ENCODE data around the gene SGTA.

SGTA gene

DNA sequence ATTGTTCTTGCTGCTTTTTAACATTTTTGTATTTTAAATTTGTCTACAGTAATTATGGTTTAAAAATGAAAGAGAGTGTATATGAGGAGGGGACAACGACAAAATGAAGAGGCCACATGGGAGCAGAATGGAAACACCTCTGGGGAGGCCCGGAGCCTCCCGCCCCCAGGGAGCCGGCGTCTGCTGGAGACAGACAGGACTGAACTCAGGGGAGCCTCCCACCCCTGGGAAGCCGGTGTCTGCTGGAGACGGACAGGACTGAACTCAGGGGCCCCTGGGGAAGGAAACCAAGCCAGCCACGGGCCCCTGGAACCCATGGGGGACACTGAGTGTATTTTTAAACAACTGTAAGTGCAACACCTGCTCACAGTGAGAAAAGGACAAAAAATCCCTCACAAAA lies 26.6 kb downstream of the SGTA start:
- in situ Hi-C loops (cut with MboI; ENCODE audit: low sequenced_read_pairs), result no loop called here

DNA sequence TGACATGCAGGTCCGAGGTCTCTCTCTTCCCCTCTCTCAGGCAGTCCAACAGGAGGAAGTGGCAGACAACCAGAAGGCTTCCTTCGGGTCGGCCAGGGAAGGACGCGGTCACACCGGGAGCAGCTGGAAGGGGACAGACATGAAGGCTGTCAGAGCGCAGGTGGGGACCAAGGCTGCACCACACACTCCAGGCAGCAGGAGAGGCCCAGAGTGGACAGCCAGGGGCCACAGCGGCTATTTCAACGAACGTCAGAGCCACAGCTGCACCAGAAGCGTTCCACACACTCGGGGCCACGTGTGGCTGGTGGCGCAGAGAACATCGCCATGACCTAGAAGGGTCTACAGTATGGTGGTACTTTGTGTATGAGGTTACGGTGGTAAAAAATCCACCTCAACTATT lies 27.3 kb downstream of the SGTA start:
- in situ Hi-C loops (cut with MboI; ENCODE audit: low sequenced_read_pairs), result no loop called here

DNA sequence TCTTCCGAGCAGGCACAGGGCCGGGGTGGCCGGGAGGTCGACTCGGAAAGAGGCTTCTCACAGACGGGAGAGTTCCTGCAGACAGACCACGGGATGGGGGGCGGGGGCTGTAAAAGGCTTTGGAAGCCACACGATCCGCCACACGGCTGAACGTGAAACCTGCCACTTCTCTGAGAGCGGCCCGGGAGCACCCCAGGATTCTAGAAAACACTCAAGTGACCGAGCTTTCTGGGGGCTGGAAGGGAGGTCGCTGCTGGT lies 27.7 kb downstream of the SGTA start:
- in situ Hi-C loops (cut with MboI; ENCODE audit: low sequenced_read_pairs), result no loop called here

DNA sequence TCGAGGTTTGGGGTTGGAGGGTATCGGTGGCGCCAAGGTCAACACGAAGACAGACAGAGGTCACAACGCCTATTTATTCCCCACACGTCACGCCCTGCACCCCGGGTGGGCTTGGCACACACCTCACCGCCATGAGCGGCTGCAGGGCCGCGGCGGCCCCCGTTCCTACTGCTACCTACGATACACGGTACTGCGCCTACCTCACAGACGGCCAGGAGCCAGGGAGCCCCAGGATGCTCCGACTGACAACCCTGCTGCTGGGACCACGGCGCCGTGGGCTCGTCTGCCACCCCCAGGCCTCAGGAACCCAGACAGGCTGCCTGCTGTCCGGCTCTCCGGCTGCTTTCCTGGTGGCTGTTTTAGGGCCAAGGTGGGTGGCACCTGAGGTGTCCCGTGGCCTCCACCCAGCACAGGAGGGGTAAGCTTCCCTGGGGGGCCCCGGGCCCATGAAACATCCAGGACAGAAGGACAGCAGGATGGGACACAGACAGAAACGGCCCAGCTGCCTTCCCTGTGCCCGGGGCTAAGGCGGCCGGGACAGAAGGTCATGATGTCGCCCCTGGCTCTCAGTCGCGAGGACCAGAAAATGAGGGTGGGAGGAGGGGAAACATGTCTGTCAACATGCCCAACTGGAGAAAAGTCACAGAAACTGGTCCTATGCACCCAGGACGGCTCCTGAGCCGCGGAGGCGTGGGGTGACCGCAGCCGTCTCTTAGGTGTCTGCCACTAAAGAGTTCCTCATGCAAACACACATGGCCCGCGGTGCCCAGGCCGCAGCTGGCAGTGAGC lies 28.2 kb downstream of the SGTA start:
- in situ Hi-C loops (cut with MboI; ENCODE audit: low sequenced_read_pairs), result no loop called here

DNA sequence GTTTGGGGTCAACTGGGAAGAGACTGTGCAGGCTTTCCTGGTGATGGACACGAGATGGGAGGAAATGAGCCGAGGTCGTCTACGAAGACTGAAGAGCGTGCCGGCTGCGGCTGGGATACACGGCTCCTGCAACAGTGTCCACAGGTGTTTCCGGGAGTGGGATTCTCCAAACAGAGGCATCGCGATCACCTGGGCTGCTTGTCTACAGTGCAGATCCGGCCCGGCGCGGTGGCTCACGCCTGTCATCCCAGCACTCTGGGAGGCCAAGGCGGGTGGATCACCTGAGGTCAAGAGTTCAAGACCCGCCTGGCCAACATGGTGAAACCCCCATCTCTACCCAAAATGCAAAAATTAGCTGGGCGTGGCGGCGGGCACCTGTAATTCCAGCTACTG lies 31.6 kb downstream of the SGTA start:
- in situ Hi-C loops (cut with MboI; ENCODE audit: low sequenced_read_pairs), result no loop called here

DNA sequence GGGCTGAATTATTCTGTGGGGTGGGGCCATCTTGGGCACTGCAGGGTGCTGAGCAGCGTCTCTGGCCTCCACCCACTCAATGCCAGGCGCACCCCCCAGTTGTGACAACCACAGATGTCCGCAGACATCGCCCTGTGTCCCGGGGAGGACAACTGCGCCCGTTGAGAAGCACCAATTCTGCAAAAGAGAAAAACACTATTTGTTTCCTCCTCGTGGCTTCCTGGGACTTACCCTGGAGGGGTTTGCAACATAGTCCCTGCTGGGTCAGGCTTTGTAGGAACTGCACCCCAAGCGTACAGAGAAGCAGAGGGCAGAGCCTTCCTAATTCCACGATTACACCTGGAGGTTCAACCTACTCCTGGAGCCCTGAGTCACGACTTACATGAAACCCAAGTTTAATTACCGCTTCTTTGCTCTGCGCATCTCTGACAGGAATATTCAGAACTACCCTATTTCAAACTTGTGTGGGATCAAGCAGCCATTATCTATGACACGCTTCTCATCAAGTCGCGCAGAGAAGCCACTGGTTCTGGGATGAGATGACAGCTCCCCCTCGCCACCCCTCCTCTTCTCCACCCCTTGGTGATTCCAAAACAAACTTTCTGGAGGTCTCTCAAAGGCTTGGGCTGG lies 32.1 kb downstream of the SGTA start:
- in situ Hi-C loops (cut with MboI; ENCODE audit: low sequenced_read_pairs), result no loop called here

DNA sequence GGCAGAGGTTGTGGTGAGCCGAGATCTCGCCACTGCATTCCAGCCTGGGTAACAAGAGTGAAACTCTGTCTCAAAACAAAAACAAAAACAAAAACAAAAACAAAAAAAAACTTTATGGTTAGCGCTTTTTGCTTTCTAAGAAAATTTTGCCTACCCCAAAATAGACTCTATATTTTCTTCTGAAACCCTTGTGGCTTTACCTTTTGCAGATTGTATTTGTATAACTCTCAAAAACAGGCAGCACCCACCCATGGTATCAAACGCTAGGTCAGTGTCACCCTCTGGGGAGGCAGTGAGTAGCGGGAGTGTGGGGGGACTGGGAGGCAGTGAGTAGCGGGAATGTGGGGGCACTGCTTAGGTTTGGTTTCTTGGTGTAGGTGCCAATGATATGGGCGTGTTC lies 35.7 kb downstream of the SGTA start:
- in situ Hi-C loops (cut with MboI; ENCODE audit: low sequenced_read_pairs), result loop anchor here (5.0 kb wide), 1 partner anchor 95 kb away; no protein-coding TSS in a partner anchor

DNA sequence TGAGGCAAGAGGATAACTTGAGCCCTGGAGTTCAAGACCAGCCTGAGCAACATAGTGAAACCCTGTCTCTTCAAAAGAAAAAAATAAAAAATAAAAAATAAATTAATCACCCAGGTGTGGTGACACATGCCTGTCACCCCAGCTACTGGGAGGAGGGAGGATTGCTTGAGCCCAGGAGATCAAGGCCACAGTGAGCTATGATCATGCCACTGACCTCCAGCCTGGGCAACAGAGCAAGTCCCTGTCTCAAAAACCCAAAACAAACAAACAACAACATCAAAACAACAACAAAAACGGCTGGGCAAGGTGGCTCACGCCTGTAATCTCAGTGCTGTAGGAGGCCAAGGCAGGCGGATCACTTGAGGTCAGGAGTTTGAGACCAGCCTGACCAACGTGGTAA lies 39.0 kb downstream of the SGTA start:
- in situ Hi-C loops (cut with MboI; ENCODE audit: low sequenced_read_pairs), result no loop called here

DNA sequence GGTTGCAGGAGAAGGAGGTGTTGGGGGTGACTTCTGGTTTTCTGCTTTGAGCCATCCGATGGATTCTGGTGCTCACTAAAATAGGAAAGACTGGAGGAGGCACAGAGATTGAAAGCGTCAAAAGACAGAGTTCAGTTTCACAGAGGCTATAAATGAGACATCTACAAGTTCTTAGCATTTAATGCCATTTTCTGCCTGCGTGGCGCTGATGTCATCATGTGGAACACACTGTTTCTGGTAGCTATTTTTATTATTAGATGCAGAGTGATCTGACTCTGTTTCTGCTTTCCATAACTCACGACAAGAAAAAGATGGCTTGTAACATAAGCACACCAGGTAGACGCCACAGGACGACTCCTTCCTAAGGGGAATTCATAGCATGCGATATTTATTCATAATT lies 40.0 kb downstream of the SGTA start:
- in situ Hi-C loops (cut with MboI; ENCODE audit: low sequenced_read_pairs), result no loop called here

DNA sequence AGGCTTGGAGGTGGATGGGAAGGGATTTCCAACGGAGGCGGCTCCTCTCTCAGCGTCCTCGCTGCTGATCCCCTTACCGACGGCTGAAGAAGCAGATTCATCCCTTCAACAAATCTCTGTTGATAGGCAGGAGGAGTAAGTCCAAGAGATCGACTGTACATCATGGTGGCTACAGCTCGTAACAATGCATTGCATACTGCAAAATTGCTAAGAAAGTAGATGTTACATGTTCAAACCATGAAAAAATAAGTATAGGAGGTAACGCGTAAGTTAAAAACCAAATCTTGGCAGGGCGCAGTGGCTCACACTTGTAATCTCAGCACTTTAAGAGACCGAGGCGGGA lies 42.8 kb downstream of the SGTA start:
- in situ Hi-C loops (cut with MboI; ENCODE audit: low sequenced_read_pairs), result no loop called here

DNA sequence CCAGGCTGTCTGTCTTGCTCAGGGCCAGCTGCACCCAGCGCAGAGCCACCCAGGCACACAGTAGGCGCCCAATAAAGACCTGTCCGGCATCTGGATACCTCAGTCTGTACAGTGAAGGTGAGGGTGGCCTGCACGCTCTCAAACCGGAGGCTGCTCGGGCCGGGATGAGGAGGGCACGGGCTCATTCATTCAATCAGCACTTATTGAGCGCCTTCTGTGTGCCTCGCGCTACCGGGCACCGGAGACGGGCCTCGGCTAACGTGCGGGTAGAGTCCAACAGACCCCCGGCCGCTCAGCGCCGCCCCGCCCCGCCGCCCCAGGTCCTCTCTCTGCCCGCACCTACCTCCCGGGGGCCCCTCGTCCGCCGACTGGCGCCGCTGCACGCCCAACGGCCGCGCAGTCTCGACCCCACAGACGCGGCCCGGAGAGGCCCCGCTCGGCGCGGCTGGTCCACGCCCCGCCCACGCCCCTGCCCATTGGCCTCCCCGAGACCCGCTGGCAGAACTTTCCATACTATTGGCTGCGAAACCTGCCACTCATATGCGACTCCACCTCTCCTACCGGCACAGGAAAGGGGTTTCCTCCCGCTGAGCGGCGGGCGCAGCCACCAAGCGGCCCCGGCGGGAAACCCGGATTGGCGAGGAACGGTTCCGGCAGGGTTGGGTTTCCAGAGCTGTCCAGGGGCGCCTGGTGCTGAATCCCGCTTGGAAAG lies 43.3 kb downstream of the SGTA start, which contains the start of gene SLC39A3:
Gene SLC39A3, minus strand, starts transcription at position 416 of the 712 bp plus-strand sequence. CDS start 2,760 bp downstream, outside the sequence.
- in situ Hi-C loops (cut with MboI; ENCODE audit: low sequenced_read_pairs), result no loop called here

DNA sequence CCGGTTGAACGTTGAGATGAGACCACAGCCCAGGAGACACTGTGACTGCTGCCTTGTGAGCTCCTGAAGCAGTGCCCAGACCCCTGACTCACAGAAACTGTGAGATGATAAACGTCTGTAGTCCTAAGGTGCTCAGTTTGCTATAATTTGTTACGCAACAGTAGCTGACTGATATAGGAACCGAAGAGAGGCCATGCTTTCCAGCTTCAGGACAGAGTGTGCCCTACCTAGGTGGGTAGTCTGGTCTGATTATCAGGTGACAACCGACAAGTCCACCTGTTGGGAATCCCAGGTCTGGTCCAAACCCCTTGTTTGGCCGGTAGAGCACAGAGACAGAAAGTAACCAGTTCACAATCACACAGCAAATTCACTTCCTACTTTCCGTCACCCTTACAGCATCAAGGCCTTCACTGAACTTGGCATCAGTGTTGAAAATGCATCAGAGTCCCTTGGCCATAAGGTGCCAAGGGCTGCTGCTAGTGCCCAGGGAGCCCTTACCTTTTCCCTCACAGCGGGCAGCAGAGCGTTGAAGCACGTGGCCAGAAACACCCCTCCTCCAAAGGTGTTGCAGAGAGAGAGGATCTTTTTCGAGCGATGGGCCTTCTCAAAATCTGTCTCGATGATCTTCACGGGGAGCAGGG lies 46.4 kb downstream of the SGTA start:
- in situ Hi-C loops (cut with MboI; ENCODE audit: low sequenced_read_pairs), result no loop called here

DNA sequence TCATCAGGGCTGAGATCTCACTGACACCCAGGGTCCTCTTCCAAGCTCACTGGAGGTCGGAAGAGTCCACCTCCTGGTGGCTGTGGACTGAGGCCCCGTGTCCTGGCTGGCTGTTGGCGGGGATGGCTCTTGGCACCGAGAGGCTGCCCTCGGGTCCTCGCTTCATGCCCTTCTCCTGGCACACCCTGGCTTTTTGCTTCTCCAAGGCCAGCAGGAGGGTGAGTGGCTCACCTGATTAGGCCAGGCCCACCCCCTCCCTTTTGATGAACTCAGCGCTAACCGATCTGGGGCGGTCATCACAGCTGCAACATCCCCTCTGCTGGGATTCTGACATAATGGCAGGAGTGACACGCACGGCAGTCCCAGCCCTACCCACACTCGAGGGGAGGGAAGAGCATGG lies 47.7 kb downstream of the SGTA start:
- in situ Hi-C loops (cut with MboI; ENCODE audit: low sequenced_read_pairs), result no loop called here

DNA sequence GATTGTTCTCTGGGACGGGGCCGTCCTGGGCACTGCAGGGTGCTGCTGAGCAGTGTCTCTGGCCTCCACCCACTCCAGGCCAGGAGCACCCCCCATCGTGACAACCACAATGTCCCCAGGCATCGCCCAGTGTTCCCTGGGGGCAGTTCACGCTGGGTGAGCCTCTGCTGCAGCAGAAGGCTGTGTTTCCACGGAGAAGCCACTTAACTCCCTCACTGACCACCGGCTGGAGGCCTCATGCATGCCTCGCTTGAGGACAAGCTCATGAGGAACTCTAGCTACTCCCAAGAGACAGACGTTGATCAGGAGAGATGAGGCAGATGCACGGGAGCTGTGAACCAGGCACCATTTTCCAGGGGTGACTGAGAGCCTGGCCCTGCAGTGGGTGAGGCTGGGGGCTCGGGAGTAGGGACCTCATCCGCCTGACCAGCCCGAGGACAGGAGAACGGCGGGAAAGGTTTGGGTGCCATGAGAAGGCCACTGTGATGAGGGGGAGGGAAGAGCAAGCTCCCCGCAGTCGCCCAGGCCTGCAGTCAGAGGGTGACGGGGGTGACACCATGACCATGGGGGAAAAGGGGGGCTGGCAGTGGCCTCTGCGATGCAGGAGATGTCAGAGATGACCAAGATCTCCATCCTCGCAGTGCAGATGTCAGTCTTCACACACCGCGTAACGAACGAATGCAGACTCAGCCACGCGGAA lies 48.3 kb downstream of the SGTA start:
- in situ Hi-C loops (cut with MboI; ENCODE audit: low sequenced_read_pairs), result no loop called here

DNA sequence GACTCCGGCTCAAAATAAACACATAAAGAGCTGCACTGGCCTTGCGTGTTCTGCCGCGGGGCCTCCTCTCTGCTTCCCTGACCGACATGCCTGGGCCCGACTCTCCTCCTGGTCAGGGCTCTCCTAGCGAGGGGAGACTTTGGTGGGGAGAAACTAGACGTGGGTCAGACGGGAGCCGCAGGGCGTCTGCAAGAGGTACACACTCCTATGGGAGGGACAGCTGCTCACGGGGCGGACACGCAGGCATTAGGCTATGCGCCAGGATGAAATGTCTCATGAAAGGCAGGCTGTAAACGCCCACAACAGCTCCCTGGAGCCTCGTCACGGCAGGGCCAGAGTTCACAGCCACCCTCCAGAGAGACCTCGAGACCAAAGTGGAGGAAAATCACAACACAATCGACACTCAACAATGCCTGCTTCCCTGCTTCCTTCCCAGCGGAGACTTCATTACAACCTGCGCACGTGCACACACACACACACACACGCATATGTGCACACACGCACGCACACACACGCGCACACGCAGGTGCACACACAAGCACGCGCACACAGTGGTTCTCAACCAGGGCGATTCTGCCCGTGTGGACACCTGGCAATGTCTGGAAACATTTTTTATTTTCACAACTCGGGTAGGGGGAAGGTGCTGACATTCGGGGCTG lies 49.0 kb downstream of the SGTA start:
- in situ Hi-C loops (cut with MboI; ENCODE audit: low sequenced_read_pairs), result no loop called here

DNA sequence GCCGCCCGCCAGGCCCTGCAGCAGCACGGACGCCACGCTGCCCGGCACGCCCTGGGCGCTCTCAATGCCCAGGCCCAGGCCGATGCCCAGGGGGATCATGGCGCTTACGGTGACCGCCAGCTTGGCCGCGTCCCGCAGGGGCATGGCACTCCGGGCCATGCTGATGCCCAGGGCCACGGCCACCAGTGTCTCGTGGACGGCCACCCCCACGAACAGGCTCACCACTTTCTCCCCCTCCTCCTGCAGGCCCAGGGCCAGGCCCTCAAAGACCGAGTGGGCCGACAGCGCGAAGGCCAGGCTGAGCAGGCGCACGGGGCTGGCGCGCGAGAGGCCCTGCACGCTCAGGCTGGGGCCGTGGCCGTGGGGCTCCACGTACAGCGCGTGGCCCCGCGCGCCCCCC lies 50.2 kb downstream of the SGTA start:
- in situ Hi-C loops (cut with MboI; ENCODE audit: low sequenced_read_pairs), result no loop called here

DNA sequence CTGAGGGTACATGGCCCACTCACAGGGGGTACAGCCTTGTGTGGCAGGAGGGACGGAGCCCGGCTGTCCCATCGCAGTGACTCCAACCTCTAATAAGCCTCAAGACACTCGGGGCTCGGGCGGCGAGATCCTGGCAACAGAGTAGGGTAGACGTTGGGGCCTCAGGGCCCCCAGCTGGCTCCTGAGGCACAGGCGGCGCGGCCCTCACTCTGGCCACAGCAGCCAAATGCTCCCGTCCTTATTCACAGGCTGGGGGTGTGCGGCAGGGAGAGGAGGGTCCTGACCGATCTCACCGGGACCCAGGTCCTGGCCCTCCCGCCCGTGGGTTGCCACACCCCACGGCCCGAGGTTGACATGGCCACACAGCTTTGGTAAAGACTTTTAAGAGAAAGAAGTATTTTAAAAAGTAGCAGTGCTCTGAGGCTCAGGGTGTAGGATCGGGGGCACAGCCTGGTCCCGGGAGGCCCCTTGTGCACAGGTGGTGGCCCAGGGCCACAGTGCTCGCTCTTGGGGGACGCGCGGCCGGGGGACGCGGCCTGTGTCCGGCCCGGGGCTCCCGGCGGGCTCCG lies 50.8 kb downstream of the SGTA start:
- in situ Hi-C loops (cut with MboI; ENCODE audit: low sequenced_read_pairs), result no loop called here

DNA sequence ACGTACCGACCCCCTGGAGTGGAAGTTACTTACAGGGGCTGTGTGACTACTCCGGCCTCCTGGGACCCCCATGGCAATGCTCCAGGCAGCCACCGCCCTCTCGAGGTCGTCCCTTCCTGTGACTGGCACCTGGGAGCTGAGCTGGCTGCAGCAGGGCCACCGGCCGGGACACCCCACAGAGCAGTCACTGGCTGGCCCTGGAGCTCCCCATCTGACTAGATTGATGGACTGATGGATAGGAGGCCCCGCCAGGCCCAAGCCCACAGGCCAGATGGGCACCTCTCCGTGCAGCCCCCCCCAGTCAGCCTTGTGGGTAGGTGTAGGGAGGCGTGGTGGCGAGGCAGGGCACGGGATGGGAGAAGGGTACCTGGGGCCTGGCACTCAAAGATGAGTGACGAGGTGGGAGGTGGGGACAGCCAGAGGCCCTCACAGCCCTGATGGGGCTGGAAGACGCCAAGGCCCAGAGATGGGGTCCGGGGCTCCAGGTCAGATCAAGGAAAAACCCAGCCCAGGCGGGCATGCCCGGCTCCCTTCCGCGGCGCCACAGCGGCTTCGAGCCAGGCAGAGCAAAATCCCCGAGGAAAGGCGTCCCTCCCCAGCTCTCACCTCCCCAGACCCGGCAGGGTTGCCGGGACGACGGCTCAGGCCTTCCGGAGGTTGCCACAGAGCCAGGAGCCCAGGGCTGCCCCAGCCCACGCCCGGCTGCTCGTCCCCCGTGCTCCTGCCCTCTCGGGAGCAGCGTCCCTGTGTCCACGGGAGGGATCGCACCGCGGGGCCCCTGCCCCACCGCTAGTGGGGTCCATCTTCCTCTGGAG lies 51.7 kb downstream of the SGTA start:
- in situ Hi-C loops (cut with MboI; ENCODE audit: low sequenced_read_pairs), result no loop called here

DNA sequence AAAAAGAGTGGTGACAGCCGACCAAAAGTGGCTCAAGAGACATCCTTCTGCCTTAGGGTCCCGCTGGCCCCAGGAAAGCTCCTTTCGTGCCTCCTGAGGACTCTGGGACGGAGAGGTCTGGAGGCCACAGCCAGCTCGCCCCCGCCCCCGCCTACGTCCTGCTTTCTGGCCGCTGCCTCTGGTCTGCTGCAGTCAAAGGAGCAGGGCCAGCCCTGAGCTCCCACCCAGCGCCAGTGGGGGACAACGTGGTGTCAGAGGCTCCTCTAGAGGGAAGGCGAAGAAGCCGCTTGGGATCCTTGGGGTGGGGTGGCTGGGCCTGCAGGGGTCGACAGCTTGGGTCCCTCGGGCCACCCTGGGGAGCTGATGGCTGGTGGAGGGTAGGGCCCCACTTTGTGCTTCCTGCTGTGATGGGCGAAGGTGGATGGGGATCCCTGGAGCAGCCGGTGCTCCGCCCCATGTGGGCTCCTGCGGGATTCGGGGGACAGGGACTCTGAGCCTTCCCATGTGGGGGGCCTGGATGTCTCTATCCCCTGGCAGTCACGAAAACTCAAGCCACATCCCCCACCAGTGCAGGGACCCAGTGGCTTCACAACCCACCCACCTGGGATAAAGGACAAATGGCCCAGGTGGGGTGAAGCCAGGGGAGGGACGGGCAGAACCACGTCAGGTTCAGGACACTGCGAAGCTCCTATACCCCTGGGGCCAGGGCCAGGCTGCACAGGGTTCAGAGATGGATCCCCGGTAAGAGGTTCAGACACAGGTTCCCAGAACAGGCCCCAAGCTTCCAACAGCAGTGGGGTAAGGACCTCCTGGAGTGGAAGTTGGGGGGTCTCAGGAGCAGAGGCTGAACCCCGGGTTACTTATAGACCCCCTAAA lies 52.9 kb downstream of the SGTA start:
- in situ Hi-C loops (cut with MboI; ENCODE audit: low sequenced_read_pairs), result no loop called here
